ENCODE measurements around the gene LIM2. TPM values are rescaled to one million over a fixed set of nuclear protein-coding genes. Genes with fewer than 3 reads are reported as not detected.

LIM2 gene
- total and polyA plus RNA-seq, 2 experiments from 2014 or later: not detected

DNA sequence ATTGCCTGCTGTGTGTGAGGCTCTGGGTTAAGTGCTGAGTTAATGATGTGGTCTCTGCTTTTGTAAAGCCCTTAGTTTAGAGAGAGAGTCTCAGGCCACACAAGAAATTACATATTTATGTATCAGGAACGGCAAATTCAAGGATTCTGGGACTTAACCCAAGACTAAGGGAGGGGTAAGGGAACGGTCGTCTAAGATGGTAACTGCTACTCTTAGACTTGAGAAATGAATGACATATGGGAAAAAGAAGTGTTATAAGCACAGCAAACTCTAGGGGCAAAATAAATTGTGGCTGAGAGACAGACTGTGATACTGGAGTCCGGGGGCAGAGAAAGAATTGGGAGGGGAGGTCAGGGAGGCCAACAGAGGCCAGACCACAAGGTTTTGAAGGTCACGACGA lies 56.1 kb downstream of the LIM2 start:
- Histone ChIP-seq H3K27ac (ENCODE audit: low read depth) (no peak overlapping the region), H3K9me2 (ENCODE audit: insufficient read depth) (0 out of 2 replicates have a peak, but pooled peaks cover 3% of the 10 kb centered on the region), H3K36me3 (ENCODE audit: insufficient read depth) (0 out of 2 replicates have a peak, but pooled peaks cover 6% of the 10 kb centered on the region), H3K79me2 (replicated peaks; ENCODE audit: insufficient read depth) (no peaks in the 10 kb centered on the region), H3F3A (replicated peaks; ENCODE audit: low read depth) (no peaks in the 10 kb centered on the region), H3K4me3 (no peak overlapping the region), H2AFZ (no peak overlapping the region), H3K27me3 (ENCODE audit: insufficient read depth) (peaks cover 8% of the 10 kb centered on the region), H3K4me2 (no peak overlapping the region), H3K4me1 (ENCODE audit: insufficient read depth) (peaks cover 10% of the 10 kb centered on the region; the same call in 1 of the 2 replicates), H4K20me1 (replicated peaks; ENCODE audit: insufficient read depth) (no peaks in the 10 kb centered on the region)
- H3K27me3 Mint-ChIP-seq (ENCODE audit: insufficient read depth, low read depth, poor library complexity): peaks cover 23% of the 10 kb centered on the region
- no peak for TF ChIP-seq POLR2AphosphoS5 (IDR thresholded peaks at IDR 0.05; ENCODE audit: low read depth)
- TF ChIP-seq STAT1 (IDR thresholded peaks at IDR 0.05; ENCODE audit: unreplicated experiment): no peak
- TF ChIP-seq, protein P1, sequence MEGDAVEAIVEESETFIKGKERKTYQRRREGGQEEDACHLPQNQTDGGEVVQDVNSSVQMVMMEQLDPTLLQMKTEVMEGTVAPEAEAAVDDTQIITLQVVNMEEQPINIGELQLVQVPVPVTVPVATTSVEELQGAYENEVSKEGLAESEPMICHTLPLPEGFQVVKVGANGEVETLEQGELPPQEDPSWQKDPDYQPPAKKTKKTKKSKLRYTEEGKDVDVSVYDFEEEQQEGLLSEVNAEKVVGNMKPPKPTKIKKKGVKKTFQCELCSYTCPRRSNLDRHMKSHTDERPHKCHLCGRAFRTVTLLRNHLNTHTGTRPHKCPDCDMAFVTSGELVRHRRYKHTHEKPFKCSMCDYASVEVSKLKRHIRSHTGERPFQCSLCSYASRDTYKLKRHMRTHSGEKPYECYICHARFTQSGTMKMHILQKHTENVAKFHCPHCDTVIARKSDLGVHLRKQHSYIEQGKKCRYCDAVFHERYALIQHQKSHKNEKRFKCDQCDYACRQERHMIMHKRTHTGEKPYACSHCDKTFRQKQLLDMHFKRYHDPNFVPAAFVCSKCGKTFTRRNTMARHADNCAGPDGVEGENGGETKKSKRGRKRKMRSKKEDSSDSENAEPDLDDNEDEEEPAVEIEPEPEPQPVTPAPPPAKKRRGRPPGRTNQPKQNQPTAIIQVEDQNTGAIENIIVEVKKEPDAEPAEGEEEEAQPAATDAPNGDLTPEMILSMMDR (conservative IDR thresholded peaks at IDR 0.05; ENCODE audit: low read depth in 2 of 2): no peak
- no peak for TF ChIP-seq JUNB (IDR thresholded peaks at IDR 0.05; ENCODE audit: unreplicated experiment)
- no peak for TF ChIP-seq CREB1 (CRISPR knock-in tag; IDR thresholded peaks at IDR 0.05; ENCODE audit: low read depth)
- no peak for TF ChIP-seq EZH2 (IDR thresholded peaks at IDR 0.05; ENCODE audit: low read depth, unreplicated experiment)
- TF ChIP-seq, protein P2, sequence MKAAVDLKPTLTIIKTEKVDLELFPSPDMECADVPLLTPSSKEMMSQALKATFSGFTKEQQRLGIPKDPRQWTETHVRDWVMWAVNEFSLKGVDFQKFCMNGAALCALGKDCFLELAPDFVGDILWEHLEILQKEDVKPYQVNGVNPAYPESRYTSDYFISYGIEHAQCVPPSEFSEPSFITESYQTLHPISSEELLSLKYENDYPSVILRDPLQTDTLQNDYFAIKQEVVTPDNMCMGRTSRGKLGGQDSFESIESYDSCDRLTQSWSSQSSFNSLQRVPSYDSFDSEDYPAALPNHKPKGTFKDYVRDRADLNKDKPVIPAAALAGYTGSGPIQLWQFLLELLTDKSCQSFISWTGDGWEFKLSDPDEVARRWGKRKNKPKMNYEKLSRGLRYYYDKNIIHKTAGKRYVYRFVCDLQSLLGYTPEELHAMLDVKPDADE (IDR thresholded peaks at IDR 0.05): no peak
- TF ChIP-seq ZNF331 (CRISPR knock-in tag; IDR thresholded peaks at IDR 0.05; ENCODE audit: low read depth): no peak
- TF ChIP-seq, protein P3, sequence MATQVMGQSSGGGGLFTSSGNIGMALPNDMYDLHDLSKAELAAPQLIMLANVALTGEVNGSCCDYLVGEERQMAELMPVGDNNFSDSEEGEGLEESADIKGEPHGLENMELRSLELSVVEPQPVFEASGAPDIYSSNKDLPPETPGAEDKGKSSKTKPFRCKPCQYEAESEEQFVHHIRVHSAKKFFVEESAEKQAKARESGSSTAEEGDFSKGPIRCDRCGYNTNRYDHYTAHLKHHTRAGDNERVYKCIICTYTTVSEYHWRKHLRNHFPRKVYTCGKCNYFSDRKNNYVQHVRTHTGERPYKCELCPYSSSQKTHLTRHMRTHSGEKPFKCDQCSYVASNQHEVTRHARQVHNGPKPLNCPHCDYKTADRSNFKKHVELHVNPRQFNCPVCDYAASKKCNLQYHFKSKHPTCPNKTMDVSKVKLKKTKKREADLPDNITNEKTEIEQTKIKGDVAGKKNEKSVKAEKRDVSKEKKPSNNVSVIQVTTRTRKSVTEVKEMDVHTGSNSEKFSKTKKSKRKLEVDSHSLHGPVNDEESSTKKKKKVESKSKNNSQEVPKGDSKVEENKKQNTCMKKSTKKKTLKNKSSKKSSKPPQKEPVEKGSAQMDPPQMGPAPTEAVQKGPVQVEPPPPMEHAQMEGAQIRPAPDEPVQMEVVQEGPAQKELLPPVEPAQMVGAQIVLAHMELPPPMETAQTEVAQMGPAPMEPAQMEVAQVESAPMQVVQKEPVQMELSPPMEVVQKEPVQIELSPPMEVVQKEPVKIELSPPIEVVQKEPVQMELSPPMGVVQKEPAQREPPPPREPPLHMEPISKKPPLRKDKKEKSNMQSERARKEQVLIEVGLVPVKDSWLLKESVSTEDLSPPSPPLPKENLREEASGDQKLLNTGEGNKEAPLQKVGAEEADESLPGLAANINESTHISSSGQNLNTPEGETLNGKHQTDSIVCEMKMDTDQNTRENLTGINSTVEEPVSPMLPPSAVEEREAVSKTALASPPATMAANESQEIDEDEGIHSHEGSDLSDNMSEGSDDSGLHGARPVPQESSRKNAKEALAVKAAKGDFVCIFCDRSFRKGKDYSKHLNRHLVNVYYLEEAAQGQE (IDR thresholded peaks at IDR 0.05; ENCODE audit: unreplicated experiment): no peak
- TF ChIP-seq, protein P4, sequence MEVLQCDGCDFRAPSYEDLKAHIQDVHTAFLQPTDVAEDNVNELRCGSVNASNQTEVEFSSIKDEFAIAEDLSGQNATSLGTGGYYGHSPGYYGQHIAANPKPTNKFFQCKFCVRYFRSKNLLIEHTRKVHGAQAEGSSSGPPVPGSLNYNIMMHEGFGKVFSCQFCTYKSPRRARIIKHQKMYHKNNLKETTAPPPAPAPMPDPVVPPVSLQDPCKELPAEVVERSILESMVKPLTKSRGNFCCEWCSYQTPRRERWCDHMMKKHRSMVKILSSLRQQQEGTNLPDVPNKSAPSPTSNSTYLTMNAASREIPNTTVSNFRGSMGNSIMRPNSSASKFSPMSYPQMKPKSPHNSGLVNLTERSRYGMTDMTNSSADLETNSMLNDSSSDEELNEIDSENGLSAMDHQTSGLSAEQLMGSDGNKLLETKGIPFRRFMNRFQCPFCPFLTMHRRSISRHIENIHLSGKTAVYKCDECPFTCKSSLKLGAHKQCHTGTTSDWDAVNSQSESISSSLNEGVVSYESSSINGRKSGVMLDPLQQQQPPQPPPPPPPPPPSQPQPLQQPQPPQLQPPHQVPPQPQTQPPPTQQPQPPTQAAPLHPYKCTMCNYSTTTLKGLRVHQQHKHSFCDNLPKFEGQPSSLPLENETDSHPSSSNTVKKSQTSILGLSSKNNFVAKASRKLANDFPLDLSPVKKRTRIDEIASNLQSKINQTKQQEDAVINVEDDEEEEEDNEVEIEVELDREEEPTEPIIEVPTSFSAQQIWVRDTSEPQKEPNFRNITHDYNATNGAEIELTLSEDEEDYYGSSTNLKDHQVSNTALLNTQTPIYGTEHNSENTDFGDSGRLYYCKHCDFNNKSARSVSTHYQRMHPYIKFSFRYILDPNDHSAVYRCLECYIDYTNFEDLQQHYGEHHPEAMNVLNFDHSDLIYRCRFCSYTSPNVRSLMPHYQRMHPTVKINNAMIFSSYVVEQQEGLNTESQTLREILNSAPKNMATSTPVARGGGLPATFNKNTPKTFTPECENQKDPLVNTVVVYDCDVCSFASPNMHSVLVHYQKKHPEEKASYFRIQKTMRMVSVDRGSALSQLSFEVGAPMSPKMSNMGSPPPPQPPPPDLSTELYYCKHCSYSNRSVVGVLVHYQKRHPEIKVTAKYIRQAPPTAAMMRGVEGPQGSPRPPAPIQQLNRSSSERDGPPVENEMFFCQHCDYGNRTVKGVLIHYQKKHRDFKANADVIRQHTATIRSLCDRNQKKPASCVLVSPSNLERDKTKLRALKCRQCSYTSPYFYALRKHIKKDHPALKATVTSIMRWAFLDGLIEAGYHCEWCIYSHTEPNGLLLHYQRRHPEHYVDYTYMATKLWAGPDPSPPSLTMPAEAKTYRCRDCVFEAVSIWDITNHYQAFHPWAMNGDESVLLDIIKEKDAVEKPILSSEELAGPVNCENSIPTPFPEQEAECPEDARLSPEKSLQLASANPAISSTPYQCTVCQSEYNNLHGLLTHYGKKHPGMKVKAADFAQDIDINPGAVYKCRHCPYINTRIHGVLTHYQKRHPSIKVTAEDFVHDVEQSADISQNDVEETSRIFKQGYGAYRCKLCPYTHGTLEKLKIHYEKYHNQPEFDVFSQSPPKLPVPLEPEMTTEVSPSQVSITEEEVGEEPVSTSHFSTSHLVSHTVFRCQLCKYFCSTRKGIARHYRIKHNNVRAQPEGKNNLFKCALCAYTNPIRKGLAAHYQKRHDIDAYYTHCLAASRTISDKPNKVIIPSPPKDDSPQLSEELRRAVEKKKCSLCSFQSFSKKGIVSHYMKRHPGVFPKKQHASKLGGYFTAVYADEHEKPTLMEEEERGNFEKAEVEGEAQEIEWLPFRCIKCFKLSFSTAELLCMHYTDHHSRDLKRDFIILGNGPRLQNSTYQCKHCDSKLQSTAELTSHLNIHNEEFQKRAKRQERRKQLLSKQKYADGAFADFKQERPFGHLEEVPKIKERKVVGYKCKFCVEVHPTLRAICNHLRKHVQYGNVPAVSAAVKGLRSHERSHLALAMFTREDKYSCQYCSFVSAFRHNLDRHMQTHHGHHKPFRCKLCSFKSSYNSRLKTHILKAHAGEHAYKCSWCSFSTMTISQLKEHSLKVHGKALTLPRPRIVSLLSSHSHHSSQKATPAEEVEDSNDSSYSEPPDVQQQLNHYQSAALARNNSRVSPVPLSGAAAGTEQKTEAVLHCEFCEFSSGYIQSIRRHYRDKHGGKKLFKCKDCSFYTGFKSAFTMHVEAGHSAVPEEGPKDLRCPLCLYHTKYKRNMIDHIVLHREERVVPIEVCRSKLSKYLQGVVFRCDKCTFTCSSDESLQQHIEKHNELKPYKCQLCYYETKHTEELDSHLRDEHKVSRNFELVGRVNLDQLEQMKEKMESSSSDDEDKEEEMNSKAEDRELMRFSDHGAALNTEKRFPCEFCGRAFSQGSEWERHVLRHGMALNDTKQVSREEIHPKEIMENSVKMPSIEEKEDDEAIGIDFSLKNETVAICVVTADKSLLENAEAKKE (CRISPR knock-in tag; IDR thresholded peaks at IDR 0.05): no peak
- no peak for TF ChIP-seq ZNF114 (CRISPR knock-in tag; IDR thresholded peaks at IDR 0.05)
- no peak for TF ChIP-seq EZH2phosphoT487 (IDR thresholded peaks at IDR 0.05; ENCODE audit: unreplicated experiment)
- no peak for TF ChIP-seq NANOG (IDR thresholded peaks at IDR 0.05; ENCODE audit: borderline replicate concordance)
- peaks cover 47% of the 10 kb centered on the region for H3K36me3 Mint-ChIP-seq (ENCODE audit: low read depth)
- H3K4me3 Mint-ChIP-seq: no peak overlapping the region
- ATAC-seq (no peak), DNase-seq (ENCODE audit: low spot score) (no peak)
- no peak overlapping the region for H3K27ac Mint-ChIP-seq
- H3K4me1 Mint-ChIP-seq: peaks cover 18% of the 10 kb centered on the region
- no peaks in the 10 kb centered on the region; the same call in 2 of the 3 replicates for H3K9me3 Mint-ChIP-seq
